ENCODE results near the gene REV3L. TPM values are rescaled to one million over a fixed set of nuclear protein-coding genes. Genes with fewer than 3 reads are reported as not detected.

The REV3L gene
- total RNA-seq, 1 experiment from 2014 or later, result 25.3 TPM

DNA sequence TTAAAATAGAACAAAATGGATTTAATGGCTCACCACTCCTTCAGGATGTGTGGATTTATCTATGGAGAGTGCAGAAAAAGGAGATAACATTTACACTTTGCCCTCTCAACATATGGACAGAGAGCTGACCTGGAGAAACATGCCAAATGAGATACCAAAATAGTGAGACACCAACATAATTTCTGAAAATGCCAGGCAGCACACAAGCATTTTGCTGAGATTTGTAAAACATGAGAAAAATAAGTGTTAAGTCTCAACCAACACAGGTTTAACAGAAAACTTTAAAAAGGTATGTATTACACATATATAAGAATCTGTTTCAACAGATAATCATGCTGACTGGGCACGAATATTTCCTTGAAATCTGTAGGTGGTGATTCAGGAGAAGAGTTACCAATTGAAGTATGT, 145.2 kb downstream of the REV3L start:
- H3K4me1 ChIP-seq (ENCODE audit: insufficient read depth, low read length), result no peaks in the 10 kb centered on the region; the same call in 1 of the 2 replicates

DNA sequence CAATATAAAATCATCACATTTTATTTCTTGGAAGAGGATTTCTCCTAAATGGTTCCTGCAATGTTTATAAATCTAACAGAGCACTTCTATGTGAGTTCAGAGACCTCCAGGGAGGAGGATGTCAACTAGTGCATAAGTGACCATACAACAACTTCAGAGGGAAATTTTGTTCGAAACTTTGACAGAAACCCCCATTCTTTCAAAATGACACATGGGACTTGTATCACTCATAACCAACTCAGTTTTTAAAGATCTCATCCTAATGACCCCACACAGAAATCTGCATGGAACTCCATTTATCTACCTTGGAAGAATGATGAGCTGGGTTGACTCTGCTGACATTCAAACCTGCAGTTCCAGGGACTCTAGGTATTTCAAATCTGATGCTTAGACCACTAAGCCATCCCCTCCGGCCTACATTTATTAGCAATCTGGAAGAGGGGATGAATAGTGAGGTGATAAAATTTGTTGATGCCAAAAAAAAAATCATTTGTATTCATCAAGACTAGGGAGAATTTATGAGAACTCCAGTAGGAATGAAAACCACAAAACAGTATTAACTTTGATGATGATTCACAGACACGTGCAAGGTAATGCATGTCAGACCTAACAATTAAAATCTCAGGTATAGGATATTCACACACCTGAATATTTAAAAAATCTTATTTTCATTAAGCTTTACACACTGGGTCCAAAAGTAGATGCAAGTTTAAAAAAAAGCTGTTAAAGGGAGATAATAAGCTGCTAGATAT, 153.0 kb downstream of the REV3L start:
- POLR2A ChIA-PET (ENCODE audit: unreplicated experiment), result no interaction called here
- H3K27me3 ChIP-seq (ENCODE audit: low read length), result no peaks in the 10 kb centered on the region
- no peaks in the 10 kb centered on the region for H3F3A ChIP-seq (ENCODE audit: low read length, unreplicated experiment)
- intact Hi-C loops (cut with micrococcal nuclease), result no loop called here
- DNase-seq (no peak), ATAC-seq (no peak)
- H3K4me3 ChIP-seq (ENCODE audit: low read length), result no peak overlapping the region
- no peaks in the 10 kb centered on the region for H3K79me2 ChIP-seq (ENCODE audit: low read length)
- no peak overlapping the region for H2AFZ ChIP-seq (ENCODE audit: low read length)
- H3K36me3 ChIP-seq (ENCODE audit: low read depth, low read length), result 0 out of 2 replicates have a peak, but pooled peaks cover 4% of the 10 kb centered on the region
- TF ChIP-seq, protein P1, sequence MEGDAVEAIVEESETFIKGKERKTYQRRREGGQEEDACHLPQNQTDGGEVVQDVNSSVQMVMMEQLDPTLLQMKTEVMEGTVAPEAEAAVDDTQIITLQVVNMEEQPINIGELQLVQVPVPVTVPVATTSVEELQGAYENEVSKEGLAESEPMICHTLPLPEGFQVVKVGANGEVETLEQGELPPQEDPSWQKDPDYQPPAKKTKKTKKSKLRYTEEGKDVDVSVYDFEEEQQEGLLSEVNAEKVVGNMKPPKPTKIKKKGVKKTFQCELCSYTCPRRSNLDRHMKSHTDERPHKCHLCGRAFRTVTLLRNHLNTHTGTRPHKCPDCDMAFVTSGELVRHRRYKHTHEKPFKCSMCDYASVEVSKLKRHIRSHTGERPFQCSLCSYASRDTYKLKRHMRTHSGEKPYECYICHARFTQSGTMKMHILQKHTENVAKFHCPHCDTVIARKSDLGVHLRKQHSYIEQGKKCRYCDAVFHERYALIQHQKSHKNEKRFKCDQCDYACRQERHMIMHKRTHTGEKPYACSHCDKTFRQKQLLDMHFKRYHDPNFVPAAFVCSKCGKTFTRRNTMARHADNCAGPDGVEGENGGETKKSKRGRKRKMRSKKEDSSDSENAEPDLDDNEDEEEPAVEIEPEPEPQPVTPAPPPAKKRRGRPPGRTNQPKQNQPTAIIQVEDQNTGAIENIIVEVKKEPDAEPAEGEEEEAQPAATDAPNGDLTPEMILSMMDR (conservative IDR thresholded peaks at IDR 0.05; ENCODE audit: low read depth, low read length), result no peak
- TF ChIP-seq EZH2phosphoT487 (IDR thresholded peaks at IDR 0.05; ENCODE audit: borderline replicate concordance, low read length) (no peak), EZH2 (IDR thresholded peaks at IDR 0.05; ENCODE audit: low read length, unreplicated experiment) (no peak)
- no peak overlapping the region for H3K27ac ChIP-seq (ENCODE audit: low read length)
- no peaks in the 10 kb centered on the region for H3K4me1 ChIP-seq (ENCODE audit: insufficient read depth, low read length)
- CTCF ChIA-PET, result no interaction called here
- no peak overlapping the region for H3K9ac ChIP-seq (ENCODE audit: low read length)
- no peaks in the 10 kb centered on the region for H4K20me1 ChIP-seq (ENCODE audit: low read length)
- no TSS peak for BruUV-seq (replicated peaks)
- H3K9me2 ChIP-seq (replicated peaks; ENCODE audit: low read length), result no peaks in the 10 kb centered on the region
- H3K4me2 ChIP-seq (ENCODE audit: low read length), result no peak overlapping the region
- H3K9me3 ChIP-seq (ENCODE audit: low read length), result no peaks in the 10 kb centered on the region

More for the DNA sequence above, 145.2 kb downstream of the REV3L start:
- H3K4me3 ChIP-seq (ENCODE audit: low read length), result no peak overlapping the region
- BruUV-seq (replicated peaks), result no TSS peak
- H3K9me3 ChIP-seq (ENCODE audit: low read length), result no peaks in the 10 kb centered on the region
- ChIA-PET CTCF (no interaction called here), POLR2A (ENCODE audit: unreplicated experiment) (no interaction called here)
- no peak overlapping the region for H3K9ac ChIP-seq (ENCODE audit: low read length)
- TF ChIP-seq, protein P1 (conservative IDR thresholded peaks at IDR 0.05; ENCODE audit: low read depth, low read length), result no peak
- TF ChIP-seq EZH2 (IDR thresholded peaks at IDR 0.05; ENCODE audit: low read length, unreplicated experiment), result no peak
- no peak for TF ChIP-seq EZH2phosphoT487 (IDR thresholded peaks at IDR 0.05; ENCODE audit: borderline replicate concordance, low read length)
- H3K36me3 ChIP-seq (ENCODE audit: low read depth, low read length), result no peaks in the 10 kb centered on the region
- no peak overlapping the region for H2AFZ ChIP-seq (ENCODE audit: low read length)
- no peak for ATAC-seq
- H3K27me3 ChIP-seq (ENCODE audit: low read length), result no peaks in the 10 kb centered on the region
- no peak overlapping the region for H3K4me2 ChIP-seq (ENCODE audit: low read length)
- no peaks in the 10 kb centered on the region for H3K9me2 ChIP-seq (replicated peaks; ENCODE audit: low read length)
- H3F3A ChIP-seq (ENCODE audit: low read length, unreplicated experiment), result no peaks in the 10 kb centered on the region
- intact Hi-C loops (cut with micrococcal nuclease), result no loop called here
- H4K20me1 ChIP-seq (ENCODE audit: low read length), result no peaks in the 10 kb centered on the region
- H3K79me2 ChIP-seq (ENCODE audit: low read length), result no peaks in the 10 kb centered on the region
- no peak overlapping the region for H3K27ac ChIP-seq (ENCODE audit: low read length)
- DNase-seq, result no peak

DNA sequence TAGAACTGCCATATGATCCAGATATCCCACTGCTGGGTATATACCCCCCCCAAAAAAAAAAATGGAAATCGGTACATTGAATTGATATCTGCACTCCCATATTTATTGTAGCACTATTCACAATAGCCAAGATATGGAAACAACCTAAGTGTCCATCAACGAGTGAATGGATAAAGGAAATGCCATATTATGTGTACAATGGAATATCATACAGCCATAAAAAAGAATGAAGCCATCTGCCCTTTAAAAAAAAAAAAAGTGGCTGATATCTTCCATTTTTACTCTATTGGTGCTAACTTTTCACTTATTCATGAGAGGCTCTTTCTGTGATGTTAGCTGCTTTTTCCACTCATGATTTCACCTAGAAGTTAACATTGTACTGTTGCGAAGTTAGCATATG, 156.5 kb downstream of the REV3L start:
- no peak overlapping the region for H2AFZ ChIP-seq (ENCODE audit: low read length)
- H4K20me1 ChIP-seq (ENCODE audit: low read length), result no peaks in the 10 kb centered on the region
- BruUV-seq (replicated peaks), result no TSS peak
- H3K9ac ChIP-seq (ENCODE audit: low read length), result no peak overlapping the region
- DNase-seq (no peak), ATAC-seq (no peak)
- H3K36me3 ChIP-seq (ENCODE audit: low read depth, low read length), result 0 out of 2 replicates have a peak, but pooled peaks cover 4% of the 10 kb centered on the region
- H3K79me2 ChIP-seq (ENCODE audit: low read length), result no peaks in the 10 kb centered on the region
- ChIA-PET CTCF (no interaction called here), POLR2A (ENCODE audit: unreplicated experiment) (no interaction called here)
- H3K9me3 ChIP-seq (ENCODE audit: low read length), result no peaks in the 10 kb centered on the region
- H3K4me3 ChIP-seq (ENCODE audit: low read length), result no peak overlapping the region
- no peaks in the 10 kb centered on the region for H3K4me1 ChIP-seq (ENCODE audit: insufficient read depth, low read length)
- no peaks in the 10 kb centered on the region for H3F3A ChIP-seq (ENCODE audit: low read length, unreplicated experiment)
- no peak overlapping the region for H3K4me2 ChIP-seq (ENCODE audit: low read length)
- no peaks in the 10 kb centered on the region for H3K9me2 ChIP-seq (replicated peaks; ENCODE audit: low read length)
- H3K27ac ChIP-seq (ENCODE audit: low read length), result no peak overlapping the region
- intact Hi-C loops (cut with micrococcal nuclease), result no loop called here
- H3K27me3 ChIP-seq (ENCODE audit: low read length), result no peaks in the 10 kb centered on the region
- no peak for TF ChIP-seq EZH2 (IDR thresholded peaks at IDR 0.05; ENCODE audit: low read length, unreplicated experiment)
- TF ChIP-seq, protein P1 (conservative IDR thresholded peaks at IDR 0.05; ENCODE audit: low read depth, low read length), result no peak
- TF ChIP-seq EZH2phosphoT487 (IDR thresholded peaks at IDR 0.05; ENCODE audit: borderline replicate concordance, low read length), result no peak

All from PC-3 (cell line).